ENCODE data around the gene RBFOX1. TPM values are rescaled to one million over a fixed set of nuclear protein-coding genes. Genes with fewer than 3 reads are reported as not detected.

RBFOX1 gene
- total and polyA plus RNA-seq, 2 donors (not counting 1 experiment from before 2014, with no cell fraction given) = not detected

- Histone ChIP-seq H3K9me3 (ENCODE audit: control extremely low read depth in 1 of 3, control insufficient read depth in 2 of 3, insufficient read depth in 1 of 3, low read length in 2 of 3) (peaks cover 0 to 9% (median 0%) of the 10 kb centered on the region in 3 donors), H2AFZ (ENCODE audit: insufficient read depth, low read depth, low read length, poor library complexity, severe bottlenecking) (no peak overlapping the region), H3K36me3 (replicated peaks in 1 of 2; ENCODE audit: control extremely low read depth in 1 of 2, control insufficient read depth in 1 of 2, extremely low read depth in 1 of 2, insufficient read depth in 2 of 2, low read length in 1 of 2) (no peaks in the 10 kb centered on the region), H3K4me3 (ENCODE audit: control extremely low read depth in 1 of 5, extremely low read depth in 1 of 5, insufficient read depth in 1 of 5, low read depth in 2 of 5, low read length in 4 of 5) (no peak overlapping the region), H3K4me2 (replicated peaks; ENCODE audit: low read depth, low read length, poor library complexity, severe bottlenecking) (no peak overlapping the region), H3K4me1 (ENCODE audit: control insufficient read depth in 2 of 2, insufficient read depth in 2 of 2, low read length in 2 of 2) (no peaks in the 10 kb centered on the region), H3K9ac (ENCODE audit: low read length) (no peak overlapping the region), H3K27me3 (replicated peaks in 1 of 4; ENCODE audit: control extremely low read depth in 1 of 4, control insufficient read depth in 3 of 4, insufficient read depth in 4 of 4, low read length in 3 of 4) (no peaks in the 10 kb centered on the region), H4K20me1 (ENCODE audit: control insufficient read depth, insufficient read depth, low read length, poor library complexity, severe bottlenecking) (no peaks in the 10 kb centered on the region), H3K27ac (ENCODE audit: low read length in 2 of 2) (no peak overlapping the region), H3K79me2 (ENCODE audit: control insufficient read depth, insufficient read depth, low read length) (no peaks in the 10 kb centered on the region)
- ATAC-seq (ENCODE audit: low read depth) (no peak), DNase-seq (no peak)
- H3K4me3 Mint-ChIP-seq = no peak overlapping the region
- peaks cover 5% of the 10 kb centered on the region for H3K9me3 Mint-ChIP-seq (ENCODE audit: insufficient read depth)
- no peaks in the 10 kb centered on the region for H3K27me3 Mint-ChIP-seq
- intact Hi-C loops (cut with micrococcal nuclease) = no loop called here
- no peak overlapping the region for H3K27ac Mint-ChIP-seq
- TF ChIP-seq EZH2 (IDR thresholded peaks at IDR 0.05; ENCODE audit: borderline replicate concordance, insufficient read depth, low read depth, low read length, poor library complexity, severe bottlenecking) (no peak), CTCF (IDR thresholded peaks at IDR 0.05) (no peak)
- CTCF ChIA-PET = no interaction called here
- WGBS (ENCODE audit: insufficient coverage) = 76% methylated on average over 2 of the region's 9 CpGs
- no peaks in the 10 kb centered on the region for H3K4me1 Mint-ChIP-seq
- POLR2A ChIA-PET = no interaction called here
Observed at GRCh38 chr16:7545251-7545650, 212.6 kb downstream of the RBFOX1 start.

GRCh38 chr16:7546948-7547347 is 214.3 kb downstream of the RBFOX1 start:
- no peaks in the 10 kb centered on the region for H3K4me1 Mint-ChIP-seq
- ATAC-seq (ENCODE audit: low read depth) (no peak), DNase-seq (no peak)
- H3K9me3 ChIP-seq (ENCODE audit: control extremely low read depth in 1 of 3, control insufficient read depth in 2 of 3, insufficient read depth in 1 of 3, low read length in 2 of 3) = peaks cover 0 to 9% (median 0%) of the 10 kb centered on the region in 3 donors
- no peaks in the 10 kb centered on the region for H3K4me1 ChIP-seq (ENCODE audit: control insufficient read depth in 2 of 2, insufficient read depth in 2 of 2, low read length in 2 of 2)
- intact Hi-C loops (cut with micrococcal nuclease) = no loop called here
- H3K9ac ChIP-seq (ENCODE audit: low read length) = no peak overlapping the region
- POLR2A ChIA-PET = no interaction called here
- H3K79me2 ChIP-seq (ENCODE audit: control insufficient read depth, insufficient read depth, low read length) = no peaks in the 10 kb centered on the region
- no peak overlapping the region for H3K4me3 Mint-ChIP-seq
- CTCF ChIA-PET = no interaction called here
- no peak overlapping the region for H3K27ac ChIP-seq (ENCODE audit: low read length in 2 of 2)
- H4K20me1 ChIP-seq (ENCODE audit: control insufficient read depth, insufficient read depth, low read length, poor library complexity, severe bottlenecking) = no peaks in the 10 kb centered on the region
- H3K4me2 ChIP-seq (replicated peaks; ENCODE audit: low read depth, low read length, poor library complexity, severe bottlenecking) = no peak overlapping the region
- TF ChIP-seq EZH2 (IDR thresholded peaks at IDR 0.05; ENCODE audit: borderline replicate concordance, insufficient read depth, low read depth, low read length, poor library complexity, severe bottlenecking) = no peak
- peaks cover 5% of the 10 kb centered on the region for H3K9me3 Mint-ChIP-seq (ENCODE audit: insufficient read depth)
- H3K27ac Mint-ChIP-seq = no peak overlapping the region
- no peak overlapping the region for H2AFZ ChIP-seq (ENCODE audit: insufficient read depth, low read depth, low read length, poor library complexity, severe bottlenecking)
- no peaks in the 10 kb centered on the region for H3K27me3 Mint-ChIP-seq
- no peak overlapping the region for H3K4me3 ChIP-seq (ENCODE audit: control extremely low read depth in 1 of 5, extremely low read depth in 1 of 5, insufficient read depth in 1 of 5, low read depth in 2 of 5, low read length in 4 of 5)
- no peaks in the 10 kb centered on the region for H3K36me3 ChIP-seq (replicated peaks in 1 of 2; ENCODE audit: control extremely low read depth in 1 of 2, control insufficient read depth in 1 of 2, extremely low read depth in 1 of 2, insufficient read depth in 2 of 2, low read length in 1 of 2)
- no CpG with 5 or more reads among the region's 4 CpGs for WGBS (ENCODE audit: insufficient coverage)
- no peaks in the 10 kb centered on the region for H3K27me3 ChIP-seq (replicated peaks in 1 of 4; ENCODE audit: control extremely low read depth in 1 of 4, control insufficient read depth in 3 of 4, insufficient read depth in 4 of 4, low read length in 3 of 4)
